GM18867 (cell line): ENCODE results near the gene PCDH15.

ENCODE experiments used
- ATAC-seq: cut with Tn5 transposase; IDR thresholded peaks from one replicate; pipeline ENCODE4 v1.9.1; 2021; ENCODE audit warnings: mild to moderate bottlenecking, moderate library complexity; ENCODE audit not compliant: unreplicated experiment

Gene PCDH15

GRCh38 chr10:53894145-53894544 lies 906.9 kb downstream of the PCDH15 start:
- no peak for ATAC-seq

GRCh38 chr10:53893061-53893460 lies 908.0 kb downstream of the PCDH15 start:
- ATAC-seq = no peak

DNA sequence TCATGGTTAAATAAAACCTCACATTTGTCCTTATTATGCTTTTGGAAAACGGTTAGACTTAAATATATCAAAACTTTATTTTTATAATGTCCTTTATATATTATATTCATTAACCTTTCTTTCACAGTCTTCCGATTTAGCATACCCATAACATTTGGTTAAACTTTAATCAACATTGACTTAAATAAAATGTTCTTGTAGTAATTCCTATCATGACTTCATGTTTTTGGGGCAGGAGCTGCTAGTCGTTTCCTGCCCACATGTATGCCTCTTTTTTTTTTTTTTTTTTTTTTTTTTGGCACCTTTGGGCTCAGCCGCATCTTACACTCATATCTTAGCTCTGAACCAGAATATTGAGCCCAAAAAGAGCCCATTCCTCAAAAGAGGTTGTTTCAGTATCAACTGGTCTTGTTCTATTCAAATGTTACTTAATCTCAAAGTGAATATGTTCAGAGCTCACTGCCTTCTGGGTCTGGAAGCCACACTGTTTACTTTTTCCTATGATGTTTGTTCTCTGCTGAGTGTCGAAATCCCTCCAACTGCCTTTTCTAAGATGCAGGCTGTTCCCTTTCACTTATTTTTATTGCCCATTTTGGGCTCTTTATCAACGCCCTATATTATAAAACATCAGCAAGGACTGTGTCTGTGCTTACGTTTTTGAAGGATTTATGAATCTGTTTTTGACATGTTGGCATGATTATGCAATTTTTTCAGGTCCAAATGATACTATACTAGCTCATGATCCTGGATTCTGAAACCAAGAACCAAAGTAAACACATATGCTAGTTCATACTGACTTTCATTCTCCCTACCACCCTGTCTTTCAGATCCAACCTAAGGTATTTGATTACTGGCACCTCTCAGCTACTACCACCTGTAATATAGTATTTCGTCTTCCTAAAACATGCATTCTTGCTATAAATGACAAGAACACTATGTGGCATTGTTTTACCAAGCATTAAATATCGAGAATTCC lies 914.4 kb downstream of the PCDH15 start:
- ATAC-seq = no peak

GRCh38 chr10:53864846-53865245 lies 936.2 kb downstream of the PCDH15 start:
- no peak for ATAC-seq

- no peak for ATAC-seq
These were observed 948.4 kb downstream of the PCDH15 start for GRCh38 chr10:53852450-53853175.

- no peak for ATAC-seq
These were observed 954.2 kb downstream of the PCDH15 start for GRCh38 chr10:53846809-53847208.

DNA sequence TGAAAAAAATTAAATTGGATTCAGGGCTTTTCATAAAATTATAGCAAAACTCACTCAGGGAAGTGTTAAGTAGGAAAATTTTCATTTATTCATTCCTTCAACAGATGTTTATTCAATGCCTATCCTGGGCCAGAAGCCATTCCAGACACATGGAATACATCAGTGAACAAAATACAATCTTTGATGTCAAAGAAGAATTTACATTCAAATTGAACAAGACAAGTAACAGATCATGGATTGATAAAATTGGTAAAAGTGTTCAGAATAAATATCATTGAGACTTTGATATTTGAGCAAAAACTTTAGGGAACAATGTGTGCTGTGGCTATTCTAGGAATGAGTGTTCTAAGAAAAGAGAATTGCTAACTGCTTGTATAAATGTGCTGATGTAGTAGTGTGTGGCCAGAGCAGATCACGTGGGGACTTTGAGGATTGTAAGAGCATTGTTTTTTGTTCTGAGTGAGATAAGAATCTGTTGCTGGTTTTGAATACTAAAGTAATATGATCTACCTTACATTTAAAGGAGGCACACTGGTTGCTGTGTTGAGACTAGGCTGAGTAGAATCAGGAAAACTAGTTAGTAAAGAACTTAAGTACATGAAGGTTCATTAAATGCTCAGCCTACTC lies 957.2 kb downstream of the PCDH15 start:
- ATAC-seq = no peak

GRCh38 chr10:53841483-53842145 lies 959.4 kb downstream of the PCDH15 start:
- ATAC-seq = no peak

- ATAC-seq = no peak
These were observed 960.4 kb downstream of the PCDH15 start for GRCh38 chr10:53840653-53841052.

GRCh38 chr10:53839440-53840039 lies 961.5 kb downstream of the PCDH15 start:
- no peak for ATAC-seq

GRCh38 chr10:53836638-53837037 lies 964.4 kb downstream of the PCDH15 start:
- ATAC-seq = no peak

DNA sequence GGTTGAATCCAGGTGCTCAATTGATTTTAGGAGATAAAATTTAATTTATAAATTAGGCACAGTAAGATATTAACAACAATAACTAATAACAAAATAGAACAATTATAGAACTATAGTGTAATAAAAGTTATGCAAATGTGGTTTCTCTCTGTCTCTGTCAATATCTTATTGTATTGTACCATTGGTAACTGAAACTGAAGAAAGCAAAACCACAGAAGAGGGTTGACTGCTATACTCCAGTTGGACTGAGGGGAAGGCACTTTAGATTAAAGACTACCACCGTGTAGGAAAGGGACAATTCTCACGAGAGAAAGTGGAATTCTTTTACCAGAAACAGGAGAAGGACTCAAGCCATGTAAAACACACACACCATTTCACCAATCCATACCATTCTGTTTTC lies 967.1 kb downstream of the PCDH15 start:
- no peak for ATAC-seq

- no peak for ATAC-seq
These were observed 973.8 kb downstream of the PCDH15 start for GRCh38 chr10:53827261-53827660.

GRCh38 chr10:53808677-53809372 lies 992.2 kb downstream of the PCDH15 start:
- no peak for ATAC-seq

- ATAC-seq = no peak
These were observed 1014.7 kb downstream of the PCDH15 start for GRCh38 chr10:53786236-53786900.

GRCh38 chr10:53771701-53772100 lies 1029.3 kb downstream of the PCDH15 start:
- no peak for ATAC-seq

- ATAC-seq = no peak
These were observed 1030.1 kb downstream of the PCDH15 start for GRCh38 chr10:53770903-53771302.

GRCh38 chr10:53765311-53765710 lies 1035.7 kb downstream of the PCDH15 start:
- no peak for ATAC-seq

GRCh38 chr10:53754596-53755250 lies 1046.3 kb downstream of the PCDH15 start:
- no peak for ATAC-seq
